Activated T-helper 17 cell treated with anti-CD3 and anti-CD28 coated beads, Interleukin-2, amount 50 U/mL, for 72 hours (primary cell): ENCODE data around the gene AKAP3. TPM values are rescaled to one million over a fixed set of nuclear protein-coding genes. Genes with fewer than 3 reads are reported as not detected.

Experiments
- ATAC-seq: fragments of 150-1000 bp; cut with Tn5 transposase; replicated peaks from 2 replicates; pipeline ENCODE4 v1.10.0; 2021; ENCODE audit warnings: mild to moderate bottlenecking, moderate library complexity
- H3K27ac Mint-ChIP-seq: one replicate; pipeline ENCODE4 v1.8.0; 2022; ENCODE audit warnings: mixed read lengths
- H3K27me3 Mint-ChIP-seq: one replicate; pipeline ENCODE4 v1.8.0; 2022; ENCODE audit warnings: mixed read lengths
- H3K36me3 Mint-ChIP-seq: one replicate; pipeline ENCODE4 v1.8.0; 2022; ENCODE audit warnings: low read depth, mild to moderate bottlenecking, mixed read lengths
- H3K4me1 Mint-ChIP-seq: one replicate; pipeline ENCODE4 v1.8.0; 2022; ENCODE audit warnings: mixed read lengths
- H3K4me3 Mint-ChIP-seq: one replicate; pipeline ENCODE4 v1.8.0; 2022; ENCODE audit warnings: mild to moderate bottlenecking, mixed read lengths
- H3K9me3 Mint-ChIP-seq: one replicate; pipeline ENCODE4 v1.8.0; 2022; ENCODE audit warnings: mixed read lengths
- total RNA-seq, 2 donors: library from RNA; stranded (reverse); gene quantifications; one replicate each; pipeline ENCODE4 v1.2.3, GENCODE V29; 2022

The AKAP3 gene
- total RNA-seq, 2 donors from 2014 or later: 1.6 to 1.7 TPM

- Mint-ChIP-seq H3K4me3 (no peak overlapping the region), H3K9me3 (no peaks in the 10 kb centered on the region), H3K27me3 (peaks cover 7% of the 10 kb centered on the region), H3K27ac (no peak overlapping the region), H3K4me1 (no peaks in the 10 kb centered on the region), H3K36me3 (no peaks in the 10 kb centered on the region)
- ATAC-seq: no peak
These were observed 64.6 kb downstream of the AKAP3 start for GRCh38 chr12:4584281-4584680.

DNA sequence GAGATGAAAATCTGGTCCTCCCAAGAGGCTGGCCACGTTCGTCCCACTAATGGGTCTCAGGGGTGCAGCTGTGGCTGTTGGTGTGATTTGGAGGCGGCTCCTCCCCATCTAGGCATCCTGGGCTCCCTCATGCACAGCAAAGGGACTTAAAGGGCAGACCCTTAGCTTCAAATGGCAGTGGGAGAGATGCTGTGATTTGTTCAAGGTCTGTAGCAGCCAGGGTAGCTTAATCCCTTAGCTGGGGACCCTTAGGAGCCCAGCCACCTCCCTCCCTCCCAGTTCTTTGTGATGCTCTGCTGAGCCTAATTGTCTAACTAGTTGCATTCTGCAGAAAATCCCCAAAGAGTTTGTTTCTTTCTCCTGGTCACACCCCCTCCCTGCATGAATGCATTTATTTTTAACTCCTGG lies 68.6 kb downstream of the AKAP3 start:
- ATAC-seq: no peak
- H3K4me1 Mint-ChIP-seq: no peaks in the 10 kb centered on the region

DNA sequence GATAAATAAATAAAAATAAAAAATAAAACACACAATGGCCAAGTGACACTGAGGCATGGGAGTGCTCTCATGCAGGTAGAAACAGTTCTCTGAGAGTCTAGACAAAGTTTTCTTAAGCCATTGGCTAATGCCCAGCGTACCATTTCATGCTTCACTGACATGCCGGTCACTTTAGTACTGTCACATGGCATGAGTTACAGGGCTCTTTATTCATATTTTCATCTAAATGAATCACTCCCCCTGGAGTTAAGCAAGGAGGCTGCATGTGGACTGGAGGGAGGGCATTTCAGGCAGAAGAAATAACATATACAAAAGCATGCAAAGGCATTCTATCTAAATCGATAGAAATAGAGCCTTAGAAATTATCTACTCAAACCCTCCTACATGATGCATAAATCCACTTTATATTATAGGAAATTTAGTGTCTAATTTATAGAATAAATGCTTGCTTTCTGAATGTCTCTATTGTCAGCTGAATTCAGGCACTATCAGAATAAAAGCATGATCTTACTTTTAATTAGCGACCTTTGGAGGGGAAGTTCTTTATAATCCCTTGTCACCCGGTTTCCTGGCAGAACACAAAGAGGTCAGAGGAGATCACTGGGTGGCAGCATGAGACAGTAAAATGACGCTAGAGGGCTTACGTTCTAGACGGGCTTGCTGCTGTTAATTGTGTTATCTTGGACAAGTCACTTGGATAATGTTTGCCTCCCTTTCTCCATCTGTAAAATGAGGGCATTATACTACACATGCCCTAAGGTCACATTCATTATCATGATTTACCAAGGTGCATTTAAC lies 69.3 kb downstream of the AKAP3 start:
- no peak overlapping the region for H3K4me3 Mint-ChIP-seq
- H3K27ac Mint-ChIP-seq: no peak overlapping the region
- no peaks in the 10 kb centered on the region for H3K4me1 Mint-ChIP-seq
- no peak for ATAC-seq
- H3K9me3 Mint-ChIP-seq: no peaks in the 10 kb centered on the region
- H3K27me3 Mint-ChIP-seq: no peaks in the 10 kb centered on the region
- H3K36me3 Mint-ChIP-seq: no peaks in the 10 kb centered on the region

More for the DNA sequence above, 68.6 kb downstream of the AKAP3 start:
- no peak overlapping the region for H3K4me3 Mint-ChIP-seq
- no peaks in the 10 kb centered on the region for H3K9me3 Mint-ChIP-seq
- H3K27ac Mint-ChIP-seq: no peak overlapping the region
- H3K36me3 Mint-ChIP-seq: no peaks in the 10 kb centered on the region
- no peaks in the 10 kb centered on the region for H3K27me3 Mint-ChIP-seq

- Mint-ChIP-seq H3K9me3 (no peaks in the 10 kb centered on the region), H3K27ac (no peak overlapping the region), H3K27me3 (no peaks in the 10 kb centered on the region), H3K36me3 (no peaks in the 10 kb centered on the region), H3K4me1 (no peaks in the 10 kb centered on the region), H3K4me3 (no peak overlapping the region)
- ATAC-seq: no peak
These were observed 76.2 kb downstream of the AKAP3 start for GRCh38 chr12:4572680-4573079.

GRCh38 chr12:4569261-4569660 lies 79.6 kb downstream of the AKAP3 start:
- no peak overlapping the region for H3K27ac Mint-ChIP-seq
- H3K9me3 Mint-ChIP-seq: no peaks in the 10 kb centered on the region
- no peak overlapping the region for H3K4me3 Mint-ChIP-seq
- no peaks in the 10 kb centered on the region for H3K36me3 Mint-ChIP-seq
- peaks cover 3% of the 10 kb centered on the region for H3K27me3 Mint-ChIP-seq
- ATAC-seq: no peak
- H3K4me1 Mint-ChIP-seq: peaks cover 6% of the 10 kb centered on the region

DNA sequence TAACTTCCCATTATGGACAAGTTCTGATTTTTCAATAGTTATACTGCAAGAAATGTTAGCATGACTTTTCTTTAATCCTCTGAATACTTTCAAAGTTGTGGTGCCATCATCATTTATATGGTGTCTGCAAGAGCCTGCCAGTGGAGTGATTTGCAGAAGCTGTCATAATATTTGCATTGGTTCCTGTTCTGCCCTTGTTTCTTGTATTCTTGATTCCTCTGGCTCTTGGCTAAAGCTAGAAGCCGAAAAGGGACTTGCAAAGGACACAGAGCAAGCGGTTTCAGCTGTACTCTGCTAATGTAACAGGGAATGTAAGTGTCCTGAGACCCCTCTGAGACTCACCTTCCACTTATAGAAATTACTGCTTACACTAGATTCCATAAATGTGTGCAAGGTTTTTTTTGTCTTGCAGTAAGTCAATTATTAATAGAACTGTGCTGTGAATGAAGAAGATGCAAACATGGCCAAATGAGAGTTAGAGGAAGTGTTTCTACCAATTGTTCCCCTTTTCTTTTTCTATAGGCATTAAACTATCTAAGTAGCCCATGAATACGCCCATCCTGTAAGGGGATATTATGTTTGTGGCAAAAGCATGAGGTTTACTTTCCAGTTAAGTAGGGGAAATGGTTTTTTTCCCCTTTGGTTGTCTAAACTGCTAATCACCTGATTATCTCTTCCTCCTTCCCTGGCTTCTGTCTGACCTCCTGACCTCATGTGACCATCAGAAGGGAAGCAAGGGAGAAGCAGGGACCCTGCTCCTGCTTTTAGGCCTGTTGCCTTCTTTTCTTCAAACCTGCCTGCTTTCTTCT lies 81.6 kb downstream of the AKAP3 start:
- no peak for ATAC-seq
- Mint-ChIP-seq H3K27ac (no peak overlapping the region), H3K4me3 (no peak overlapping the region), H3K4me1 (peaks cover 6% of the 10 kb centered on the region), H3K9me3 (no peaks in the 10 kb centered on the region), H3K36me3 (no peaks in the 10 kb centered on the region), H3K27me3 (peaks cover 3% of the 10 kb centered on the region)

DNA sequence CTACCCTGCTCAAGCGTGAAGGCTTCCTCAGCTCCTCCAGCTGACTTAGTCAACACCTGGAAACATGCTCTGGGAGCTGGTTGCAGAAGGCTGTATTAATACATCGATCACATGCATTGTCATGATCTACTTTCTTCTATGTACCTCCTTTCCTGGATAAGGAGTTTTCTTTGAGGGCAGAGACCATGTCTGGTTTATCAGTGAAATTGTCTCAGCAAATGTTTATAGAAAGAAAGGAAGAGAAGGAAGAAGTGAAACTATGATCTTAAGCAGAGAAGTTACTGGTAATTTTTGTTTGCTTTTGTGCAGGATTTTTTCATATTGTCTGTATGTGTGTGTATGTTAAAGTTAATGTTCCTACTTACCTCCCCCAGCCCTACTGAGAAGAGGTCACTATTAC lies 82.4 kb downstream of the AKAP3 start:
- ATAC-seq: no peak
- peaks cover 3% of the 10 kb centered on the region for H3K27me3 Mint-ChIP-seq
- H3K27ac Mint-ChIP-seq: no peak overlapping the region
- no peak overlapping the region for H3K4me3 Mint-ChIP-seq
- H3K4me1 Mint-ChIP-seq: peaks cover 6% of the 10 kb centered on the region
- no peaks in the 10 kb centered on the region for H3K9me3 Mint-ChIP-seq
- no peaks in the 10 kb centered on the region for H3K36me3 Mint-ChIP-seq

Other genes starting within 250 kb of the AKAP3 start
- not detected for gene FGF6, start 203.2 kb downstream of the AKAP3 start, total RNA-seq
- 10 to 100 TPM; 43.9 to 56.7 TPM for gene RAD51AP1, start 110.2 kb downstream of the AKAP3 start, total RNA-seq
- gene DYRK4, start 86.8 kb downstream of the AKAP3 start, total RNA-seq: 10 to 100 TPM; 22.0 to 29.2 TPM
- 100 to 1,000 TPM in 1 of 2 donors, 10 to 100 TPM in 1; 68.1 to 139 TPM for gene NDUFA9, start 63 bp upstream of the AKAP3 start, total RNA-seq
- under 1 TPM; 0.87 to 0.89 TPM for gene GALNT8, start 71.3 kb upstream of the AKAP3 start, total RNA-seq